K562 (cell line): ENCODE results near the gene TRAF3. TPM values are rescaled to one million over a fixed set of nuclear protein-coding genes. Genes with fewer than 3 reads are reported as not detected.

Experiments used
- CHD7 ChIP-seq: fragments of 200-600 bp; sonication (generic); IDR thresholded peaks from one replicate; pipeline ENCODE4 v1.6.1; 2012; ENCODE audit warnings: mild to moderate bottlenecking, low read depth, low read length, inconsistent platforms
- PHF21A ChIP-seq: fragments of 450-650 bp; IDR thresholded peaks from 2 replicates; pipeline ENCODE4 v1.6.1; 2017; ENCODE audit warnings: low read depth, borderline replicate concordance
- ZNF583 ChIP-seq: fragments of 250-450 bp; sonication (Bioruptor Pico); IDR thresholded peaks from 2 replicates; pipeline ENCODE4 v1.4.0; 2020
- polyA plus RNA-seq, 8 experiments: library from polyadenylated mRNA; depleted of rRNA in 4 of 8; stranded (reverse) in 5 of 8; unstranded in 3 of 8; fragments of >200 nt; fragmentation: Nextera tagmentation in 2 of 8; fragmentation: Illumina TruSeq in 1 of 8; extraction: Ambion mirVana in 2 of 8; extraction: Trizol in 1 of 8; gene quantifications; 2 replicates each; pipeline versions ENCODE4 v1.2.1 to v1.2.3, GENCODE V29; 2011 to 2014; ENCODE audit warnings: inconsistent platforms in 1 of 8, missing spikeins in 1 of 8
- total RNA-seq, 7 experiments: library from RNA; depleted of rRNA in 6 of 7; stranded (reverse); fragments of >200 nt in 6 of 7; fragmentation: Illumina TruSeq in 2 of 7; extraction: Trizol in 2 of 7; gene quantifications; 2 replicates each; pipeline versions ENCODE4 v1.2.1 to v1.2.3, GENCODE V29; 2011 to 2021; ENCODE audit warnings: low replicate concordance in 1 of 7

The TRAF3 gene
- total and polyA plus RNA-seq, 9 of the 15 experiments (the other 6 are each of a cell fraction or from before 2014, with no cell fraction given): 0.52 to 21.3 (median 9.9) TPM

- TF ChIP-seq CHD7 (no peak), PHF21A (no peak), ZNF583 (CRISPR knock-in tag) (no peak)
- TF ChIP-seq, all 486 proteins: peak for 0
Measured at GRCh38 chr14:102868956-102869547, 91.8 kb downstream of the TRAF3 start (continued).
